ENCODE data around the gene OPN1LW.
"Not testable (repeated sequence)": the region's sequence is repeated elsewhere in the genome, so short reads cannot be mapped to it uniquely, and the experiment has no call there.

Gene OPN1LW

DNA sequence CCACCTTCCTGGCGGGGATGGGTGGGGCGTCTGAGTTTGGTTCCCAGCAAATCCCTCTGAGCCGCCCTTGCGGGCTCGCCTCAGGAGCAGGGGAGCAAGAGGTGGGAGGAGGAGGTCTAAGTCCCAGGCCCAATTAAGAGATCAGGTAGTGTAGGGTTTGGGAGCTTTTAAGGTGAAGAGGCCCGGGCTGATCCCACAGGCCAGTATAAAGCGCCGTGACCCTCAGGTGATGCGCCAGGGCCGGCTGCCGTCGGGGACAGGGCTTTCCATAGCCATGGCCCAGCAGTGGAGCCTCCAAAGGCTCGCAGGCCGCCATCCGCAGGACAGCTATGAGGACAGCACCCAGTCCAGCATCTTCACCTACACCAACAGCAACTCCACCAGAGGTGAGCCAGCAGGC lies at the start of gene OPN1LW:
TSS of gene OPN1LW (plus strand) at position 234 of the 400 bp plus-strand sequence. CDS start at position 275, 41 bp downstream.
- H3K4me3 ChIP-seq (ENCODE audit: low read depth, low read length), result not testable (repeated sequence)

DNA sequence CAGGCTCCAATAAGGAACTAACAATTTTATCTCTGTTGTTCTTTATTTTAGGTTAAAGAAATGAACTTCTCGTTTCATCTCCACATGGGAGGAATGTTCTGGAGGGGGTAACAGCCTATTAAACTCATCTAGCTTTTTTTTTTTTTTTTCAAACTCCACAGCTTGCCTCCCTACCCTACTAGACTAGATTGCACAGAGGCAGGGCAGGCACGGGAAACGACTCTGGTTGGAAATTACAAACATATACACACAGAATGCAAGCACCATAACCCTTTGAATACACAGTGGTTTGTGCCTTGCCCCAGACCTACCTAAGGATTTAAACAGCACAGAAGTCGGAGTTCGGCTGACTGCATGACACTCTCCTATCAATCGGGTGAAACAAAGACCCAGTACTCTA lies 49.2 kb upstream of the OPN1LW start:
- TF ChIP-seq, protein P1, sequence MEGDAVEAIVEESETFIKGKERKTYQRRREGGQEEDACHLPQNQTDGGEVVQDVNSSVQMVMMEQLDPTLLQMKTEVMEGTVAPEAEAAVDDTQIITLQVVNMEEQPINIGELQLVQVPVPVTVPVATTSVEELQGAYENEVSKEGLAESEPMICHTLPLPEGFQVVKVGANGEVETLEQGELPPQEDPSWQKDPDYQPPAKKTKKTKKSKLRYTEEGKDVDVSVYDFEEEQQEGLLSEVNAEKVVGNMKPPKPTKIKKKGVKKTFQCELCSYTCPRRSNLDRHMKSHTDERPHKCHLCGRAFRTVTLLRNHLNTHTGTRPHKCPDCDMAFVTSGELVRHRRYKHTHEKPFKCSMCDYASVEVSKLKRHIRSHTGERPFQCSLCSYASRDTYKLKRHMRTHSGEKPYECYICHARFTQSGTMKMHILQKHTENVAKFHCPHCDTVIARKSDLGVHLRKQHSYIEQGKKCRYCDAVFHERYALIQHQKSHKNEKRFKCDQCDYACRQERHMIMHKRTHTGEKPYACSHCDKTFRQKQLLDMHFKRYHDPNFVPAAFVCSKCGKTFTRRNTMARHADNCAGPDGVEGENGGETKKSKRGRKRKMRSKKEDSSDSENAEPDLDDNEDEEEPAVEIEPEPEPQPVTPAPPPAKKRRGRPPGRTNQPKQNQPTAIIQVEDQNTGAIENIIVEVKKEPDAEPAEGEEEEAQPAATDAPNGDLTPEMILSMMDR (IDR thresholded peaks at IDR 0.05; ENCODE audit: borderline replicate concordance, insufficient read depth, low read depth, low read length), result no peak
- no peak overlapping the region for H3K4me3 ChIP-seq (ENCODE audit: low read depth, low read length)

DNA sequence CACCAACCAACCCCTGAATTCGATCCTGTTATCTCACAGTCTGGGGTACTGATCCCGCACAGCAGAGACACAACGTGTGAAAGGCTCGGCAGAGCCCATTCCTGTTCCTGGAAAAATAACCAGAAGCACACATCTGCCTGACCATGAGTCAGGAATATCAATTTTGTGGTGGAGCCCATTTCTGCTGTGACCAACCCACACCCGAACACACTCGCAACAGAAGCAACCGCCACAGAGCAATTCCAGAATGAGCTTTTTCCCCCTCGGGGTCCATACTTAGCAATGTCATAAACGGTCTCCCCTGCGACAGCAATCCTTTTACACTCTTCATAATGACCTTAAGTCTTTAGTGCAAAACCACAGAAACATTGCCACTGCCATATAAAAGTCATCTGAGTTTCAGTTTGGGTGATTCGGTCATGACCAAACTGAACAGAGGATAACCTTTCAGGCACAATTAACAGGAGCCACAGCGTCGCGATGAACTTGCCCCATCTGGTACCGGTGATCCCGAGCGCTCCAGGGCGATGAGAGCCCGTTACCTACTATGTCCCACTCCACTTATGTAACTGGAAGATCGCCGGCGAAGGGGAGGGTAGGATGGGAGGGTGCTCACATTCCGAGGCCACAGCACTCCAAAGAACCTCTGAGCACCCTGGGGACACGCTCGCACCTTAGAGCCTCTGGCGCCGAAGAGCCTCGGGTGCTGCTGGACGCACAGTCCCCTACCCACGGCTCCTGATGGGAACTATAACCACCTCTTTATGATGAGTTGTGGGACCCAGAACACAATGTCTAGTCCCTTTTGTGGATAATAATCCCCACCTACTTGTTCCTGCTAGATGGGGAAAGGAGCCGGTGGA lies 47.7 kb upstream of the OPN1LW start:
- TF ChIP-seq, protein P1 (IDR thresholded peaks at IDR 0.05; ENCODE audit: borderline replicate concordance, insufficient read depth, low read depth, low read length), result no peak
- peak overlapping the region; percentile 66 for H3K4me3 ChIP-seq (ENCODE audit: low read depth, low read length)

DNA sequence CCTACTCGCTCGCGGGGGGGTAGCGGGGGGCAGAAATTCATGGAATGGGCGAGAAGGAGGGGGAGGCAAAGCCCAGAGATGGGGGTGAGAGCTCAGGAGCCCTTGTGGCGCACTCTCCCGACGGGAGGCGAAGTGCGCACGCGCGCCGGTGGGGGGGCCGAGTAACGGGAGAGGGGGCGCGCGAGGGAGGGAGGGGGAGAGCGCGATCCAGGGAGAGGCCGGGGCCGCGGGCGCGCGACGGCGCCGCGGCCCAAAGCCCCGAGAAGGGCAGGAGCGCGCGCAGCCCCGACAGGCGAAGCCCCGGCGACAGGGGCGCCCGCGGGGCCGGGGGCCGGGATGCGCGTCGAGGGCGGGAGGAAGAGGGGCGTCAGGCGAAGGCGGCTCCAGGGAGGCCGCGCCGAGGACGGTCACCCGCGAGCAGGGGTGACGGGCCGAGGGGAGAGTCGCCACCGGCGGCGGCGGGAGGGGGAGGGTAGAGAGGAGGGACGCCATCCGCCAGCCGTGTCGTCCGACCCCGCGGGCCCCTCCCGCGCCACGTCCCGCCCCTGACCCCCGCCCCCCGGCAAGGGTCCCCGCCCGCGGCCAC lies 46.9 kb upstream of the OPN1LW start:
- TF ChIP-seq, protein P1 (IDR thresholded peaks at IDR 0.05; ENCODE audit: borderline replicate concordance, insufficient read depth, low read depth, low read length), result no peak
- H3K4me3 ChIP-seq (ENCODE audit: low read depth, low read length), result peak overlapping the region; percentile 66

DNA sequence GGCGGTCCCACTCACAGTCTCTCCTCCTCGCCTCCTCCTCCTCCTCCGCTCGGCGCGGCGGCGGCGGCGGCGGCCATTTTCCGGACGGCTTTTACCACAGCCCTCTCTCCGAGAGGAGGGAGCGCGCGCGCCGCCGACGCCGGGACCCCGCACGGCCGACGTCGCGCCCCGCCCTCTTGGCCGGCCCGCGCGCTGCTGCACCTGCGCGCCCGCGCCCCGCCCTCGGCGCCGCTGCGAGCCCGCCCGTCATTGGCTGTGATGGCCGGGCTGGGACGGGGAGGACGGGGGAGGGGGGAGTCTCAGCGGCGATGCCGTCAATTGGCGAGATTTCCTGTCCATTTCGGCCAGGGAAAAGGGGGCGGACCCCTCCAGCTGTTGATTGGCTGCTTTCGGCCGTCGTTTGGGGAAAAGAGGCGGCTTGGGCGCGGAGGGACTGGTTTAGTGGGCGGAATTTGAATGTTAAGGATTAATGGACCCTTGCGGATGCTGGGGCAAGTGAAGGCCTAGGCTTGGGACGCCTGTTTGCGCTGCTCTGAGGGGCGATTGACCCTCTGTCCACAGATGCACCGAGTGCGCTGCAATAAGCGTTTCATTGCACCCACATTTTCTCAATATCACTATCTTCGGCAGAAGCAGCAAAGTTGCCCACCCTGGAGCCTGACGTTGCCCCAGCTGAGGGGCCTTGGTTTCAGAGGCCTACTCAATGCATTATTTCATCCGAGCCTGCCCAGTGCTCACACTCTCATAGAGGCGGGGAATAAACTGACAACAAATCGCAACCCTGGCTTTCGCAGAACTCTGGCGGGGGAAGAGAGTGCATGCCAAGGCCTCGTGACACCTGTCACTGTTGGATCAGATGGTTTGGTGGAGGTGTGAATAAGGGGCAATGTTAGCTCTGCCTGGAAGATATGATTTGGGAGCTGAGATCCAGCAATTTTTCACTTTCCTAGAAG lies 46.2 kb upstream of the OPN1LW start, which contains the start of gene MECP2:
TSS of gene MECP2 (minus strand) at position 129 of the 953 bp plus-strand sequence.
- H3K4me3 ChIP-seq (ENCODE audit: low read depth, low read length), result peak within 1 kb of the TSS; percentile 66
- TF ChIP-seq, protein P1 (IDR thresholded peaks at IDR 0.05; ENCODE audit: borderline replicate concordance, insufficient read depth, low read depth, low read length), result no peak

DNA sequence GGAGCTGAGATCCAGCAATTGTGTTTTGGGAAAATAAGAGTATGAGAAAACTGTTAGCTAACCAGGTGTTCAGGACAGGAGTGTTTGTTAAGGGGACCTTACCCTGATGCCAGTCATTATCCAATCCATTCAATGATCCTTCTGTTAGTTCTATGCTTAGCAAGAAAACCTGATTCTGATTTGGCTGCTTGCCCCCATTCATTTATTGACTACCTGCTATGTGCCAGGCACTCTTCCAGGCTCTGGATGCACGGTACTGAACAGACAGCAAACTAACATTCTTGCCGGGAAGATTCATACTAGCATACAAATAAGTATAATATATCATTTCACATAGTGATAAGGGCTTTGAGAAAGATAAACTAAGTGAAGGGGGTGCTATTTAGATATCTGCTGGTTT lies 45.5 kb upstream of the OPN1LW start:
- no peak overlapping the region for H3K4me3 ChIP-seq (ENCODE audit: low read depth, low read length)
- TF ChIP-seq, protein P1 (IDR thresholded peaks at IDR 0.05; ENCODE audit: borderline replicate concordance, insufficient read depth, low read depth, low read length), result no peak

DNA sequence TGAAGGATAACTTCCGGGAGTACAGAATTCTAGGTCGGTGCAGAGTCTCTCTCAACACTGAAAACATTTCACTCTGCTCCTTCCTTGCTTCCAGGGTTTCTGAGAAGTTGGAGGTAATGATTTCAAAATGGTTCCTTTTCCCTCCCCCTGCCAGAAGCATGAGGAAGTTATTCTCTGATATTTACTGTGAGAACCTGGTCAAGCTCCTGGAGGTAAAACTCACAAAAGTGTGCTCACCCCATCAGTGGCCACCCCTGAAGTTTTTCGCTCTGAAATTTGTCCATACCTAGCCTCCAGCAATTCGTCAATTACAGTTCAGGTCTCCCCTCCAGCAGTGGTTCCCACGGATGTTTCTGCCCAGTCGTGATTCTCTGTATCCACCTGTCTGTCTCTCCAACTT lies 30.3 kb upstream of the OPN1LW start:
- TF ChIP-seq, protein P1 (IDR thresholded peaks at IDR 0.05; ENCODE audit: borderline replicate concordance, insufficient read depth, low read depth, low read length), result no peak
- H3K4me3 ChIP-seq (ENCODE audit: low read depth, low read length), result no peak overlapping the region
